Measurements from ENCODE around the gene SDK1. TPM values are rescaled to one million over a fixed set of nuclear protein-coding genes. Genes with fewer than 3 reads are reported as not detected.

The SDK1 gene
- total and polyA plus RNA-seq, 4 donors = 0.12 to 0.47 (median 0.36) TPM

- Histone ChIP-seq H3K4me1 (ENCODE audit: control insufficient read depth in 4 of 4, insufficient read depth in 4 of 4, low read length in 3 of 4) (no peaks in the 10 kb centered on the region), H3K9me3 (ENCODE audit: control insufficient read depth in 4 of 4, low read length in 3 of 4) (no peaks in the 10 kb centered on the region), H3K27ac (ENCODE audit: low read depth in 1 of 2, low read length in 2 of 2) (no peak overlapping the region), H3K4me3 (ENCODE audit: low read depth in 1 of 3, low read length in 3 of 3) (no peak overlapping the region), H3K27me3 (ENCODE audit: control insufficient read depth in 4 of 4, insufficient read depth in 4 of 4, low read length in 3 of 4) (no peaks in the 10 kb centered on the region), H3K9ac (ENCODE audit: low read depth in 1 of 2, low read length in 2 of 2) (no peak overlapping the region), H3K36me3 (ENCODE audit: control insufficient read depth in 4 of 4, insufficient read depth in 3 of 4, low read depth in 1 of 4, low read length in 3 of 4) (no peaks in the 10 kb centered on the region)
- DNase-seq (ENCODE audit: low spot score) = no peak
- TF ChIP-seq HNF4G (IDR thresholded peaks at IDR 0.05) = no peak
- no peak for TF ChIP-seq HNF4A (conservative IDR thresholded peaks at IDR 0.05)
- TF ChIP-seq JUND (IDR thresholded peaks at IDR 0.05) = no peak
- no peak for TF ChIP-seq SP1 (IDR thresholded peaks at IDR 0.05)
- TF ChIP-seq ZBTB33 (IDR thresholded peaks at IDR 0.05) = no peak
- no peak for TF ChIP-seq EGR1 (IDR thresholded peaks at IDR 0.05; ENCODE audit: low read depth in 2 of 2)
- TF ChIP-seq FOXA1 (IDR thresholded peaks at IDR 0.05) = no peak
- TF ChIP-seq MAX (IDR thresholded peaks at IDR 0.05) = no peak
- TF ChIP-seq ATF3 (IDR thresholded peaks at IDR 0.05) = no peak
- no peak for TF ChIP-seq REST (IDR thresholded peaks at IDR 0.05)
- no peak for TF ChIP-seq RXRA (IDR thresholded peaks at IDR 0.05)
- 93% methylated on average over 10 of the region's 10 CpGs for WGBS
Measured at GRCh38 chr7:4168041-4168440, 867.0 kb downstream of the SDK1 start.

- Histone ChIP-seq H3K9me3 (ENCODE audit: control insufficient read depth in 4 of 4, low read length in 3 of 4) (no peaks in the 10 kb centered on the region), H3K27ac (ENCODE audit: low read depth in 1 of 2, low read length in 2 of 2) (no peak overlapping the region), H3K9ac (ENCODE audit: low read depth in 1 of 2, low read length in 2 of 2) (no peak overlapping the region), H3K27me3 (ENCODE audit: control insufficient read depth in 4 of 4, insufficient read depth in 4 of 4, low read length in 3 of 4) (no peaks in the 10 kb centered on the region), H3K4me1 (ENCODE audit: control insufficient read depth in 4 of 4, insufficient read depth in 4 of 4, low read length in 3 of 4) (no peaks in the 10 kb centered on the region), H3K36me3 (ENCODE audit: control insufficient read depth in 4 of 4, insufficient read depth in 3 of 4, low read depth in 1 of 4, low read length in 3 of 4) (no peaks in the 10 kb centered on the region), H3K4me3 (ENCODE audit: low read depth in 1 of 3, low read length in 3 of 3) (no peak overlapping the region)
- TF ChIP-seq RXRA (IDR thresholded peaks at IDR 0.05) (no peak), RAD21 (IDR thresholded peaks at IDR 0.05) (no peak), FOXA2 (IDR thresholded peaks at IDR 0.05) (no peak), NR2F2 (IDR thresholded peaks at IDR 0.05) (no peak), GABPA (IDR thresholded peaks at IDR 0.05 in 1 of 2, conservative IDR thresholded peaks at IDR 0.05 in 1 of 2) (no peak), FOXA1 (IDR thresholded peaks at IDR 0.05) (no peak), HNF4A (conservative IDR thresholded peaks at IDR 0.05) (no peak), ATF3 (IDR thresholded peaks at IDR 0.05) (no peak), JUND (IDR thresholded peaks at IDR 0.05) (no peak), YY1 (IDR thresholded peaks at IDR 0.05) (no peak), MAX (IDR thresholded peaks at IDR 0.05) (no peak), HNF4G (IDR thresholded peaks at IDR 0.05) (no peak), REST (IDR thresholded peaks at IDR 0.05) (no peak)
- DNase-seq (ENCODE audit: low spot score) = no peak
- 76% methylated on average over 7 of the region's 7 CpGs for WGBS
Measured at GRCh38 chr7:4168541-4168940, 867.5 kb downstream of the SDK1 start.

All from liver (tissue), 9 donors.